PC-3 (cell line): ENCODE results near the gene PANK4.

Experiments
- CTCF ChIP-seq: fragments of 300-600 bp; sonication (generic); conservative IDR thresholded peaks from 2 replicates; pipeline ENCODE4 v1.5.1; 2017; ENCODE audit warnings: antibody characterized with exemption, low read depth, mild to moderate bottlenecking, low read length
- EZH2 ChIP-seq: fragments of 300-600 bp; sonication (generic); IDR thresholded peaks from one replicate; pipeline ENCODE4 v1.6.1; 2017; ENCODE audit warnings: antibody characterized with exemption, mild to moderate bottlenecking, low read length; ENCODE audit not compliant: unreplicated experiment
- EZH2phosphoT487 ChIP-seq: fragments of 300-600 bp; sonication (generic); IDR thresholded peaks from 2 replicates; pipeline ENCODE4 v1.6.1; 2018; ENCODE audit warnings: mild to moderate bottlenecking, antibody characterized with exemption, low read length, borderline replicate concordance

DNA sequence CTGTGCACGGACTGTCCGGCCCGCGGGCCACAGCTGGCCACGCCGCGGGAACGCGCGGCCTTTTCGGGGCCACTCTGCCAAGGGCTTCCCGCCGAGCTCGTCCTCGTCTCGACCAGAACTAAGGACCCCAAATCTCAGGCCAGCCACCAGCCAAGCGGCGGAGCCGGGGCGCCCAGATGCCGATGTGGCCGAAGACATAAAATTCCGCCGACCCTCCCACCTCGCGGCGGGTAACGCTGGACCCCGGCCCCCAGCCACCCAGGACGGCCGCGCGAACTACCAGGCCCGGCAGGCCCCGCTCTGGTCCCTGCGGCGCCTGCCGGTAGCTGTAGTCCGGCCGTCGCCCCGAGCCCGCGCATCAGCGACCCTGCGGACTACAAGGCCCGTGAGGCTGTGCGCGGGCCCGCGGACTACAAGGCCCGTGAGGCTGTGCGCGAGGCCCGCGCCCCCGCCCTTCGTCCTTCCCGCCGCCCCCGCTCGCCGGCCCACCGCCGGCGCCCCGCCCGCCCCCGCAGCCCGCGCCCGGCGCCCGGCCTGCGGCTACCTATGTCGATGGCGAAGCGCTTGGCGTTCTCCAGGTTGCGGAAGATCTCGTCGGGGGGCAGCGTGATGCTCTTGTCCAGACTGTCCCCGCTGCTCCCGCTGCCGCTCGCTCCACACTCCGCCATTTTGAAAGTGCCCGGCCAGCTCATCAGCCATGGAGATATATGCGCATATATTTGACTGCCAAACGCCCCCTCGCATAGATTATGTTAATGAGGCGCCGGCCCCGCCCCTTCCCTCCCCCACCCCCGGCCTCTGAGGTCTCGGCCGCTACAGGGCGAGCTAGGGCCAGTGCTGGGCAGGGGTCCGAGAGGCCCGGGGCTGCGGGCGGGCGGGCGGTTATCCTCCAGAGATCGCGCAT, at the start of gene PANK4:
- TF ChIP-seq CTCF = no peak
- no peak for TF ChIP-seq EZH2phosphoT487
- TF ChIP-seq EZH2 = no peak
